MM.1S (cell line): Measurements from ENCODE around the gene WDR81.

Source experiments
- CTCF ChIP-seq: fragments of 300-600 bp; sonication (generic); IDR thresholded peaks from 2 replicates; pipeline ENCODE4 v1.5.1; 2016; ENCODE audit warnings: antibody characterized with exemption, low read length, mixed read lengths
- EZH2 ChIP-seq: fragments of 300-600 bp; sonication (generic); optimal IDR thresholded peaks from 2 replicates; pipeline ENCODE3; 2017; ENCODE audit warnings: low read depth, mild to moderate bottlenecking, antibody characterized with exemption, low read length, mixed read lengths

GRCh38 chr17:1782171-1782567 is 57.7 kb downstream of the WDR81 start:
- TF ChIP-seq CTCF, result no peak
- TF ChIP-seq EZH2, result no peak
